ENCODE measurements around the gene DAPP1.

- no peak for TF ChIP-seq CTCF (conservative IDR thresholded peaks at IDR 0.05)
- no peak for TF ChIP-seq EZH2 (IDR thresholded peaks at IDR 0.05; ENCODE audit: low read depth)
These were observed 30.3 kb downstream of the DAPP1 start for GRCh38 chr4:99846891-99847290.

All from PC-9 (cell line).